HG03159 (cell line): ENCODE results near the gene SIGLEC12.
"Not testable (repeated sequence)": the region's sequence is repeated elsewhere in the genome, so short reads cannot be mapped to it uniquely, and the experiment has no call there.

Experiments
- ATAC-seq: cut with Tn5 transposase; IDR thresholded peaks from one replicate; pipeline ENCODE4 v1.9.1; 2021; ENCODE audit warnings: mild to moderate bottlenecking, moderate library complexity; ENCODE audit not compliant: unreplicated experiment

The SIGLEC12 gene

DNA sequence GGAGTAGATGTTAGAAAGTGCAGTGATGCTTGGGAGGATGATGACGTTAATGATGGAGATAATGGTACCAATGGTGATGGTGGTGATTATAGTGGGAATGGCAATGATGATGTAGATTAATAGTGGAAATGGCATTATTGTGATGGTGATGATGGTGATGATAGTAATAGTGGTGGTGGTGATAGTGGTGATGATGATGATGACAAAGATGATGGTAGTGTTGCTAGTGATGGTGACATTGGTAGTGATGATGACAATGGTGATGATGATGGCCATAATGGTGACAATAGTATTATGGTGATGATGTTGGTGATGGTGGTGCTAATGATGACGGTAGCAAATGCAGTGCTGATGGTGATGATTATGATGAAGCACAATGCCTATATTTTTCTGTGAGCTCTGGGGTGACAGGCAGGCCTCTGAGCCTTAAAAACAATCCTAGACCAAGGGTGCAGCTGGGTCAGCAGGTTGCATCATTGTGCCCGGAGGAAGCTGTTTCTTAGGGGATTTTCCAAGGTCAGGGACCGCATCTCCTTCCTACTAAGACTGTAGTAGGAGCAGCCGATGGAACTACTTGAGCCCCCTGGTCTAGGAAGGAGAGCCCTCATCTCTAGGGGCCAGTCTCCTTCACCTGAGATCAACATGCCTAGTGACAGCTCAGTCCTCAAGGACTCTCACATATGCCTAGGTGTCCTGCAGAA lies 15.5 kb downstream of the SIGLEC12 start:
- no peak for ATAC-seq

DNA sequence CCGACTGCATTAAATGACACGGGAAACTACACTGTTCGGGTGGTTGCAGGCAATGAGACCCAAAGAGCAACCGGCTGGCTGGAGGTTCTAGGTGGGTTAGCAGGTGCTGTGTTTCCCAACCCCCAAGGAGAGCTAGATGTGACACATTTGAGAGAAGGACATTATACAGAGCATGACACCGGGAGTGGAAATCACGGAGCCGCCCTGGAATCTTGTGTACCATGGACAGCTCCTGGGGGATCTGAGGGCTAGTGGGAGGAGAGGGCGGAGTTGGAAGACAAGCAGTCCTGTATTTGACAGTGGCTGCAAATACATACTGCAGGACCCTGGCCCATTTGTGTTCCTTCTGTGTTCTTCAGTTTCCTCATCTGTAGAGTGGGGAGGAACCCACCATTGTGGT lies 21.0 kb downstream of the SIGLEC12 start:
- no peak for ATAC-seq

DNA sequence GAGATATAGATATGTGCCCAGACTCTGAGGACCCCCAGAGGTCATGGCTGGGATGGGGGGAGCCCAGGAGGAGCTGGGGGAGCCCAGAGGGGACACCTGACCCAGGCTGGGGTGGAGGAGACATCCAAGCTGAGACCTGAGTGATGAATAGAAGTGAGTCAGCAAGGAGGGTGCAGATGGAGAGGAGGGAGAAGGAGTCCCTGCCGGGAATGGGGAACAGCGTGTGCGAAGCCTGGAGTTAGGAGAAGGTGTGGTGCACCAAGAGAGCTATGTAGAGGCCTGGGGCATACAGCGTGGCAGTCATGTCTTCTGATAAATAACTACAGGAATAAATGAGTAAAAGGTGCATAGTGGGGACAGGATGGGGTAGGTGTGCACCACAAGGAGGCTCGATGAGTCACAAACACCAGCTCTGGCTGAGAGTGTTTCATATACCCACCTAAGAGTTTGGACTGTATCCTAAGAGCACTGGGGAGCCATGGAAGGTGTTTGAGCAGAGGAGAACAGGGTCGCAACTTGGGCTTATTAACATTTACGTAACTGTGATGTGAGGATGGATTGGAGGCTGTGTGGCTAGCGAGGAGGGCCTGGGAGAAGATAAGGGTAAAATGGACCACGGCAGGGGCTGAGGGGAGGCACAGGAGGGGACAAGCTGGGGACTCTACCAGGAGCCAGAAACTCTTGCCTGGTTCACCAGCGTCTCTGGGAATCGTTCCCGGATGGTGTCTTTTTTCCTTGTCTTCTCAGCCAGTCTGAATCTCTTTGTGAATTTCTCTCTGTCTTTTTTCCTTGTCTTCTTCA lies 21.9 kb downstream of the SIGLEC12 start:
- ATAC-seq, result no peak

DNA sequence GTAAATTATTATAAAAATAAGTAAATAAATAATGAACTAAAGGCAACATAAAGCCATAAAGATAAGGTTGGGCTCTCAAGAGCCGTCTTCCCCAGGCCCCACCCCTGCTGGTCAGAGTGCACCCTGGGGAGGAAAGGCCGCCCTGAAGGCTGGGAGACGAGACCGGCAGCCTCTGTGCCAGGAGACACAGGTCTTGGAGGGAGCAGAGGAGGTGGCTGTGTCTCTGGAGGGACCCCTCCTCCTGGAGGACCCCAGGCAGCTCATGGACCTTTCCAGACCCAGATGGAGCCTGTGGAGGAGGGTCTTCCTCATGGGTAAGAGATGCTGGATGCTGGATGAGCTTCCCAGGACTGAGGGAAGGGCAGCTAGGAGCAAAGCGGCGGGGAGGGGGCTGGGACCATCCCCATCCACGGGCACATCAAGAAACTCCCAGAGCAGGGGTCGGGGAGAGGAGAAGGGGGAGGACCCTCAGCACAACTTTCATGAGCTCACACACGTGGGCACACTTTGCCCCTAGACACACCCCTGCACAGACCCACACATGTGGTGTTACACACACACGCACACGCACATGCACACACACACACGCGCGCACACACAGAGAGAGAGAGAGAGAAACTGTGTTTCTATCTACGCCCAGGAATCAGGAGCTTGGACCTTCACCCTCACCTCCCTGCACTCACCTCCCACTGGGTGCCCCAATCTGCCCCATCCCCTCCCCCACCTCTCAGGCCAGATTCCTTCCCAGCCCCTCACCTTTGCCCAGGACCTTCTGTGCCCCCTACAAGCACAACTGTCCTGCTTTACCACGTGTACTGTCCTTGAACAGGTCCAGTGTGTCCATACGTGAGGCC lies 23.0 kb downstream of the SIGLEC12 start, which contains the start of gene CEACAM18:
Gene CEACAM18 (plus strand): TSS at position 159 of the 854 bp plus-strand sequence.
- no peak for ATAC-seq

DNA sequence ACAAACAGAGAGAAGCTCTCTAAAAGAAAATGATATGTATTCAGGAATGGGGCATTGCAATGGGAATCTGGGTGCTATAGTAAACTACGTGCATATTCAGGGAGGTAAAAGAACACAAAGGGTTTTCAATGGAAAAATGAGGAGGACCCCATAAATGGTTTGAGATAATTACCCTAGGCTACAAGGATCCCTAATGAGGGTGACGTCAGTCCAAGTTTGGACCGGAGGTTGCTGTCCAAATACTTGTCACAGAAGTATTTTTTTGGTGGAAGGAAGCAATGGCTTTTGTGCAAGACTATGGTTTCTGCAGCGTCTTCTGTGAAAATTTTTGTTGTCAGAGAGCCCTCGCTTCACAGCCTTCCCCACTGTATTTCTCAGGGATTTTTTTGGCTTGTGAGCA lies 24.3 kb downstream of the SIGLEC12 start:
- no peak for ATAC-seq

DNA sequence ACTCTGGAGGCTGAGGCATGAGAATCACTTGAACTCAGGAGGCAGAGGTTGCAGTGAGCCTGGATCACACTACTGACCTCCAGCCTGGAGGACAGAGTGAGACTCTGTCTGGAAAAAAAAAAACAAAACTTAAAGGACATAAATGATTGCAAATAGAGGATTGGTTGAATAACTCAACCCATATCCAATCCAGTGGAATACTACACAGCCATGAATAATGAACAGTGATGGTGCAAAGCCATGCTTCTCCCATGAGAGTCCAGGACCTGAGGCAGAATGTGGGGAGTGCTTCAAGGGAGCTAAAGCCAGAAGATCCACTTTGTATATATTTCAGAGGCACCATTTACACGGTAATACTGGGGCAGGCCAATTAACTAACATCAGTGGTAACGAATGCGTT lies 25.4 kb downstream of the SIGLEC12 start:
- ATAC-seq, result no peak

DNA sequence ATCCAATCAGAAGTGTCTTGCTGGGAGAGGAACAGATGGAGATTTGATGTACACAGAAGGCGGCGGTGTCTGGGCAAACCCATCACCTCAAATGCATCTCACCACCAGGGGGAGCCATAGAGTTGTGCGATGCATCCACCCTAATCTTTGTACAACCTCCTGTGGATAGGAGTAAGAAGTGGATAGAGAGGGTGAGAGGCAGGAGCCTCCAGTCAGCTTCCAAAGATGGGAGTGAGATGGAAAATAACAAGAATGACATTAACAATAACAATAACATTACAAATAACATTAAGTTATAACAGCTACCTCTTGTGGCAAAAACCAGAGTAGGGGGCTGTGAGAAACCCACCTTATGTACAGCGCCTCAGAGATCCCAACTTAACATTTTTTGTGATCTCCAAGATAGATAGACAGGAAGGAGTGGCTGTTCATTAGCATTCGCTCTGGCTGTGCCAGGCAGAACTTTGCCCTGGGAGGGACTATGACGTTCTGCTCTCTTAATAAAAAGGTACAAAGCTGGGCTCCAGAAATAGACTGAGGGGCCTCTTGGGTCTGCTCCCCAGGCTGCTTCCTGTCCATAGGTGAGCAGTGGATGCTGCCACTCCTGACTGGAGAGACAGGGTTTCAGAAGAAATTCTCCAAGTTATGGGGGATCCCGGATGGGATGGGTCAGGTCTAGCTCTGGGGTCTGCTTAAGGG lies 28.4 kb downstream of the SIGLEC12 start:
- ATAC-seq, result no peak

DNA sequence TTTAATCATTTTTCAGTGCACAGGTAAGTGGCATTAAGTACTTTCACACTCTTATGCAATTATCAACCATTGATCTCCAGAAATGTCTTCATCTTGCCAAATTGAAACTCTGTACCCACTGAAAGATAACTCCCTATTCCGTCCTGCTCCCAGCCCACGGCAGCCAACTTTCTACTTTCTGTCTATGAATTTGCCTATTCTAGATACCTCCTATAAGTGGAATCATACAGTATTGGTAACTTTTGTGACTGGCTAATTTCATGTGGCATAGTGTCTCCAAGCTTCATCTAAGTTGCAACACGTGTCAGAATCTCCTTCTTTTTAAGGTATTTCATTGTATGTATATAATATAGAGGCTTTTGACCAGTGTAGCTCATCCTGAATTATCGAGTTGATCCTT lies 29.0 kb downstream of the SIGLEC12 start:
- no peak for ATAC-seq

DNA sequence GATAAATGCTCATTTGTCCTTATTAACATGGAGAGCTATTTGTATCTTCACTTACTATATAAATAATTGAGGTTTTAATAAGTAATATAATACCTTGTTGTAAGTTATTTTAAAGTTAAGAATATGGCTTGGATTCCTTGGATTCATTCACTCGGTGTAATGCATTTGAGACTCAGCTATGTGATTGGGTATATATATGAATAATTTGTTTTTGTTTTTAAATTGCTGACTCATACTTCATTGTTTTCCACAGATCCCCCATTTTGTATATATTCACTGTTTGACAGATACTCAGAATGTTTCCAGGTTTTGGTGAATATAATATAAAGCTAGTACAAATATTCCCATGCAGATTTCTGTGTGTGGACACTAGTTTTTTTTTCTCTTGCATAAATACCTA lies 30.1 kb downstream of the SIGLEC12 start:
- no peak for ATAC-seq

DNA sequence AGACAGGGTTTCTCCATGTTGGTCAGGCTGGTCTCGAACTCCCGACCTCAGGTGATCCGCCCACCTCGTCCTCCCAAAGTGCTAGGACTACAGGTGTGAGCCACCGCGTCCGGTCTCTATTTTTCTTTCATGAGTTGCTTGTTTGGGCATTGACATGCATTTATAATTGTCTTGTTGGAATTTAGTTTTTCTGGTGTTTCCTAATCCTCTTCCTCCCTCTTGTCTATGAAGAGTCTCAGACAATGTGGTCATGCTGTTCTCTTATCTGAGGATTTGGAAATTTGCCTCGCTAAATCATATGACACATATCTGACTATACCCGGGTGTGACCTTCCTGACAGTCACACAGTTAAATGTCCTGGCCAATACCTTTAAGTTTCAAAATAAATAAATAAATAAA lies 30.6 kb downstream of the SIGLEC12 start:
- ATAC-seq, result no peak

DNA sequence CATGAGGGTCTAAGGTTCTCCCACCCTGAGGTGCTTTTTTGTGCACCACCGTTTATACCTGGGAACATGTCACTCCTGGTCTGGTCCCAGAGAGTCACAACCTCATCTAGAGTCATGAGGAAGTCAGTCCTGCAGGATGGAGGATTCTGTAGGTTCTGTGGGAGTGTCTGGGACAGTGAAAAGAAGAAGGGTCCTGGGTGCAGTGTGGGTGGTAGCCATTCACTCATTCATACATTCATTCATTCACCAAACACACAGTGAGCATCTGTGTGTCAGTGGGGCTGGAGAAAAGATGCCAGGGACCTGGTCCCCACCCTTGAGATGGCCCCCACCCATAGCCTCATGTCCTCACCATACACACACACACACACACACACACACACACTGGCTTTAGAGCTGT lies 32.0 kb downstream of the SIGLEC12 start:
- no peak for ATAC-seq

DNA sequence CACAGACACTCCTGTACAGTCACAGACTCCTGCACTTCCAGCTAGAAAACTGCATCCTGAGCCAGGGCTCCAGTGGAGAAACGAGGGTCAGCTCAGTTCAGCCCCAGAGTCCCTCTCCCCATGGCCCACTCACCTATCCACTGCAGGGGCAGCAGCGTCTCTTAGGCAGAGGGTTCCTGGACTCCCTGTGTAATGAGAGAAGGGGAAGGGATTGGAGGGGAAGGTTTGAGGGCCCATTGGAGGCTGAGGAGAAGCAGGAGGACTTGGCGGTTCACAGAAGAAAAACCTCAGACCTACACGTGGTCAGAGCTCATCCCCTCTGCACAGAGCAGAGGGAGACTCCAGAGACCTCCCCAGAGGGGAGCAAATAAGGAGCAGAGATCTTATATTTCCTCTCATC lies 32.4 kb downstream of the SIGLEC12 start:
- no peak for ATAC-seq

DNA sequence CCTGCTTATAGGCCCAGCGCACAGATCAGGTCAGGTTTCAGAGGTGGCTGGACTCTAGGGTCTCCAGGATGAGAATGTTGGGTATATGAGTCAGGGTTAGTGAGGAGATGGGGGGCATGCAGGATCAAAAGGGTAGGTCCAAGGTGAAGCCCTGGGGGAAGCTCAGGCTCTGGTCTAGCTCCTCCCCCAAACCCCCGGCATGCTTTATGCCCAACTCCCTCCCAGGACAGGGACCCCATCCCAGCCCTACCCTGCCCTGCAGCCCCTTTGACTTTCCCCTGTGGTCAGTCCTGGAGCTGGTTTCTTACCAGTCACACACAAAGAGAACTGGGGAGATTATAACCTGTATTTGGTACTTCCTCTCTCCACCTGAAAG lies 33.1 kb downstream of the SIGLEC12 start:
- no peak for ATAC-seq

DNA sequence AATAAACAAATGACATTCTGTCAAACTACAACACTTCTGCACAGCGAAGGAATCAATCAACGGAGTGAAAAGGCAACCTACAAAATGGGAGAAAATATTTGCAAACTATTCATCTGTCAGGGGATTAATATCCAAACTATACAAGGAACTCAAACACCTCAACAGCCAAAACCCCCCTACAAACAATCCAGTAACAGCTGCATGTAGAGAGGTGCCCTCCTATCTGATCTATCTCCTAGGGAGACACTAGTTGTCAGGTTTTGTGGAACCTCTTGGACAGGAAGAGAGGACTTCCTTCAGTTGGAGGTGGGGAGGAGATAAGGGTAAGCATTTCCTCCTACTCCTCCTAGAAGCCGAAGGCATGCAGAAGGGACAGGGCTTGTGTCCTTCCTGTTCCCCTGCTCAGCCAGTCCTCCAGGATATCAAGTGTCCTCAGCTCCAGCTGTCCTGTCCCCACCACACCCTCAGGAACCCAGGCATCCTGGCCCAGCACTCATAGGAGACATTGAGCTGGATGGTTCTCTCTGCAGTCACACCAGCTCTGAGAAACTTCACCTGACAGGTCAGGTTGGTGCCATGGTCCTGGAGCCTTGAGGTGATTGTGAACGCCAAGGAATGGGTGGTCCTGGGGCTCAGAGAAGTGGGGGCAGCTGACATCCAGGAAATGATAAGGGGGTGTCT lies 33.6 kb downstream of the SIGLEC12 start:
- ATAC-seq, result no peak

DNA sequence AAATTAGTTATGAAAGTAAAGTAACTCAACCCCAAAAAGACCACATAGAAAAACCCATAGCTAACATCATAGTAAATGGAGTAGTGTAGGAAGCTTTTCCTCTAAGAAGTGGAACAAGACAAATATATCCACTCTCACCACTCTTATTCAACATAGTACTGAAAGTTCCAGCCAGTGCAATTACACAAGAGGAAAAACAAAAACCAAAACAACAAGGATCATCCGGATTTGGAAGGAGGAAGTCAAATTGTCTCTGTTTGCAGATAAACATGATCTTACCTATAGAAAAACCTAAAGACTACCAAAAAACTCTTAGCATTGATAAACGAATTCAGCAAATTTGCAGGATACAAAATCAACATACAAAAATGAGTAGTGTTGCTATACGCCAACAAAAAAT lies 34.9 kb downstream of the SIGLEC12 start:
- no peak for ATAC-seq

DNA sequence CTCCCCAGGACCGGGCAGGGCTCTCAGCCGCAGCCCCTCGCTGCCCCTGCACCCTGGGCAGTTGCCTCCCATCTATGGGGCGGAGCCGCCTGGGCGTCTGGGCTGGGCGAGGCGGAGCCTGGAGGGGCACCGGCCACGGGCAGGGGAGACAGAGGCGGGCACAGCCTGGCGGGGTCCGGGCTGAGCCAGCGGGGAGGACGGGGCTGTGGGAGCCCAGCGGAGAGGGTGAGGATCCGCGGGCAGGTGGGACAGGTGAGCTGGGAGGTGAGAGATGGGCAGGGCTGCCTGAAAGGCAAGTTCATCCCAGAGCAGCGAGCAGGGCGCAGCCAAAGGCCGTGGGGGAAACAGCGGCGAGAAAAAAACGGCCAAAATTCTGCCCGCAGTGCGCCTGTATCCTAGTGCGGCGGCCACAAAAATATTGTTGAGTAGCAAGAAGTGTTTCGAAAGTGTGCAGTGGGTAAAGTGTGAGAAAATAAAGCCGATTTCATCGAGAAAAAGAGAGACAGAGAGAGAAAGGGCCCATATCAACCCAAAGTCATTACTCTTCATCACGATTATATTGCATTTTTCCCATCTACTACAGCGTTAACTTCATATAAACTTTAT lies 37.5 kb downstream of the SIGLEC12 start:
- not testable (repeated sequence) for ATAC-seq

DNA sequence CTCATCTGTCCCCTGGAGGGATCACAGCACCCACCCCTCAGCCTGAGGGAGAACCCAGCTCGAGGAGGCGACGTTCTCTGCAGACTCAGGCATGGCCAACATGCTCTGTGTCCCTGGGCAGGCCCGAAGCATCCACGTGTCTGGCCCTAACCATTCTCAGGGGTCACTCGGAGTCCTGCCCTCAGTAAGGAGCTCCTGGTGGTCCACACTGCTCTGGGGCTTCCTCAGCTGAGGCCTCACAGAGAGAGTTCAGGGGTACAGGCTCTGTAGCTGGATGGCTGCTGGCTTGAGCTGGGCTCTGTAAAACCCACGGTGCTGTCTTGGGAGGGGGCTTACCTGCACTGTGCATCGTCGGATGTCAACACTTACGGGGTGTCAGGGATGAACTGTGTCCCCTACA lies 38.9 kb downstream of the SIGLEC12 start:
- ATAC-seq, result no peak

DNA sequence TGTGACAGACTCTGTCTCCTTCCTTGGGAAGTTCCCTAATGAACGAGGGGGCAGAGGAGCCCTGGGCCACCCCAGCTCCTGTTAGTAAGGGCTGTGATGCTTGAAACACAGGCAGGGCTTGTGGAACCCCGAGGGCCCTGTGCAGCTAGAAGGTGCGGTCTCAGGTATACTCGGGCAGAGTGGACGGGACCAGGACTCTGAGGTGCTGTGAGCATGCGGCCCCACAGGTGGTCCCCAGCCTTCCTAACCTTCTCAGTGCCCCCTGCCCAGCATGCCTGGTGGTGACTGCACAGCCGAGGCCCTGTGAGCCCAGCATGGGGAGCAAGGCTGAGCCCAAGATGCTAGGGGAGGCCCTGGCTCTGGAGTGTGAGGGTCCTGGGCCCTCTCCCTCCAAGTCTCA lies 39.3 kb downstream of the SIGLEC12 start:
- no peak for ATAC-seq

DNA sequence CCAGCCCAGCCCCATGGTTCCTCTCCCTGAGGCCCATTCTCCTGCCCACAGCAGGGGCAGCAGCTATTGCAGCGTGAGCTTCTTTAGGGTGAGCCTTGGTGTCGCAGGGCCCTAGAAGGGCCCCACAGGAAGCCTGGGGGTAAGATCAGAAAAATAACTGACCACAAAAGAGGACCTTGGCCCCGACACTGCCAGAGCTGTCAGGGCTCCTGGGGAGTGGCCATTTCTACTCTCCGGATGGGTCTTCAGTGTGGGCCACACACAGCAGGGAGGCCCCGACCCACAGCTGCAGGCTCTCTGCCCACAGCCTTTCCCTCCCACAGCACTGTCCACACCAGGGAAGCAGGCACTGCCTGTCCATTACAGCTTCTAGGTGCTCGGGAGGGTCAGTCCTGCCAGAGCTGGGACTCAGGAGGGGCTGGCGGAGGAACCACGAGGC lies 39.9 kb downstream of the SIGLEC12 start:
- no peak for ATAC-seq
